Measurements from ENCODE around the gene LRRC27.

LRRC27 gene

GRCh38 chr10:132328106-132328505 lies 3.9 kb upstream of the LRRC27 start:
- Histone ChIP-seq H3K4me3 (ENCODE audit: insufficient read depth in 1 of 2, low read depth in 1 of 2, low read length in 2 of 2) (peak overlapping the region in 1 of 2 experiments; percentile 100), H3K36me3 (ENCODE audit: control insufficient read depth in 1 of 2, insufficient read depth in 2 of 2, low read depth in 1 of 2, low read length in 2 of 2) (peaks cover 15 to 23% of the 10 kb centered on the region in 2 experiments), H3K14ac (ENCODE audit: low read length in 2 of 2) (no peak overlapping the region), H2BK12ac (ENCODE audit: low read length in 2 of 2) (no peak overlapping the region), H3K27ac (ENCODE audit: low read length, poor library complexity, severe bottlenecking) (no peak overlapping the region), H3K18ac (ENCODE audit: low read depth in 1 of 2, low read length in 2 of 2) (no peak overlapping the region), H3K4me2 (ENCODE audit: low read length, poor library complexity, severe bottlenecking) (no peak overlapping the region), H2AFZ (ENCODE audit: low read depth, low read length) (no peak overlapping the region), H3K9me3 (ENCODE audit: control insufficient read depth, low read length) (no peaks in the 10 kb centered on the region), H3K79me1 (replicated peaks; ENCODE audit: low read length, poor library complexity, severe bottlenecking) (peaks cover 17% of the 10 kb centered on the region), H4K8ac (ENCODE audit: low read length) (no peak overlapping the region), H3K9ac (ENCODE audit: low read length) (peak overlapping the region; percentile 1), H2BK5ac (ENCODE audit: low read depth, low read length, poor library complexity, severe bottlenecking) (no peak overlapping the region), H3K27me3 (ENCODE audit: control insufficient read depth in 1 of 2, insufficient read depth in 1 of 2, low read length in 2 of 2) (no peaks in the 10 kb centered on the region), H3K4ac (ENCODE audit: low read depth in 1 of 2, low read length in 2 of 2) (no peak overlapping the region), H4K91ac (ENCODE audit: low read length) (no peak overlapping the region), H3K4me1 (ENCODE audit: control insufficient read depth, insufficient read depth, low read depth, low read length) (peaks cover 13% of the 10 kb centered on the region), H2BK15ac (ENCODE audit: low read depth, poor library complexity, severe bottlenecking) (no peak overlapping the region), H2AK5ac (ENCODE audit: low read length, severe bottlenecking) (no peak overlapping the region), H2BK120ac (ENCODE audit: low read depth, low read length) (no peak overlapping the region), H3K23ac (ENCODE audit: low read length in 2 of 2) (no peak overlapping the region)
- over 99% methylated on average over 9 of the region's 9 CpGs for WGBS
- DNase-seq = no peak

GRCh38 chr10:132328738-132329137 lies 3.3 kb upstream of the LRRC27 start:
- 85% methylated on average over 8 of the region's 8 CpGs for WGBS
- peaks cover 12 to 18% of the 10 kb centered on the region in 2 experiments for H3K36me3 ChIP-seq (ENCODE audit: control insufficient read depth in 1 of 2, insufficient read depth in 2 of 2, low read depth in 1 of 2, low read length in 2 of 2)
- H3K9ac ChIP-seq (ENCODE audit: low read length) = peak overlapping the region; percentile 96
- peak overlapping the region; percentile 20 for H4K8ac ChIP-seq (ENCODE audit: low read length)
- H3K4me2 ChIP-seq (ENCODE audit: low read length, poor library complexity, severe bottlenecking) = peak overlapping the region; percentile 25
- DNase-seq = no peak
- peaks cover 13% of the 10 kb centered on the region for H3K4me1 ChIP-seq (ENCODE audit: control insufficient read depth, insufficient read depth, low read depth, low read length)
- no peak overlapping the region for H3K14ac ChIP-seq (ENCODE audit: low read length in 2 of 2)
- peak overlapping the region; percentile 29 for H4K91ac ChIP-seq (ENCODE audit: low read length)
- H3K4me3 ChIP-seq (ENCODE audit: insufficient read depth in 1 of 2, low read depth in 1 of 2, low read length in 2 of 2) = peak overlapping the region in 1 of 2 experiments; percentile 100
- no peak overlapping the region for H2BK12ac ChIP-seq (ENCODE audit: low read length in 2 of 2)
- H3K27me3 ChIP-seq (ENCODE audit: control insufficient read depth in 1 of 2, insufficient read depth in 1 of 2, low read length in 2 of 2) = no peaks in the 10 kb centered on the region
- peak overlapping the region; percentile 63 for H2BK15ac ChIP-seq (ENCODE audit: low read depth, poor library complexity, severe bottlenecking)
- H3K4ac ChIP-seq (ENCODE audit: low read depth in 1 of 2, low read length in 2 of 2) = no peak overlapping the region
- H3K23ac ChIP-seq (ENCODE audit: low read length in 2 of 2) = no peak overlapping the region
- no peak overlapping the region for H2BK120ac ChIP-seq (ENCODE audit: low read depth, low read length)
- H3K18ac ChIP-seq (ENCODE audit: low read depth in 1 of 2, low read length in 2 of 2) = no peak overlapping the region
- H3K9me3 ChIP-seq (ENCODE audit: control insufficient read depth, low read length) = no peaks in the 10 kb centered on the region
- no peak overlapping the region for H2AFZ ChIP-seq (ENCODE audit: low read depth, low read length)
- no peak overlapping the region for H2BK5ac ChIP-seq (ENCODE audit: low read depth, low read length, poor library complexity, severe bottlenecking)
- peak overlapping the region; percentile 3 for H2AK5ac ChIP-seq (ENCODE audit: low read length, severe bottlenecking)
- H3K79me1 ChIP-seq (replicated peaks; ENCODE audit: low read length, poor library complexity, severe bottlenecking) = peaks cover 11% of the 10 kb centered on the region
- peak overlapping the region; percentile 28 for H3K27ac ChIP-seq (ENCODE audit: low read length, poor library complexity, severe bottlenecking)

GRCh38 chr10:132329565-132330485 lies 2.2 kb upstream of the LRRC27 start:
- Histone ChIP-seq H4K8ac (ENCODE audit: low read length) (peak overlapping the region; percentile 27), H2AK5ac (ENCODE audit: low read length, severe bottlenecking) (peak overlapping the region; percentile 70), H2BK120ac (ENCODE audit: low read depth, low read length) (peak overlapping the region; percentile 36), H3K79me1 (replicated peaks; ENCODE audit: low read length, poor library complexity, severe bottlenecking) (peaks cover 4% of the 10 kb centered on the region), H3K14ac (ENCODE audit: low read length in 2 of 2) (no peak overlapping the region), H3K23ac (ENCODE audit: low read length in 2 of 2) (peak overlapping the region in 1 of 2 experiments; percentile 23), H3K4me2 (ENCODE audit: low read length, poor library complexity, severe bottlenecking) (peak overlapping the region; percentile 88), H2AFZ (ENCODE audit: low read depth, low read length) (no peak overlapping the region), H3K18ac (ENCODE audit: low read depth in 1 of 2, low read length in 2 of 2) (peak overlapping the region; percentile 65 to 84), H3K9ac (ENCODE audit: low read length) (peak overlapping the region; percentile 96), H2BK12ac (ENCODE audit: low read length in 2 of 2) (peak overlapping the region in 1 of 2 experiments; percentile 79), H3K27ac (ENCODE audit: low read length, poor library complexity, severe bottlenecking) (peak overlapping the region; percentile 85), H2BK15ac (ENCODE audit: low read depth, poor library complexity, severe bottlenecking) (no peak overlapping the region), H3K4me3 (ENCODE audit: insufficient read depth in 1 of 2, low read depth in 1 of 2, low read length in 2 of 2) (peak overlapping the region; percentile 37 to 100), H2BK5ac (ENCODE audit: low read depth, low read length, poor library complexity, severe bottlenecking) (no peak overlapping the region), H3K27me3 (ENCODE audit: control insufficient read depth in 1 of 2, insufficient read depth in 1 of 2, low read length in 2 of 2) (no peaks in the 10 kb centered on the region), H3K4me1 (ENCODE audit: control insufficient read depth, insufficient read depth, low read depth, low read length) (peaks cover 13% of the 10 kb centered on the region), H3K36me3 (ENCODE audit: control insufficient read depth in 1 of 2, insufficient read depth in 2 of 2, low read depth in 1 of 2, low read length in 2 of 2) (peaks cover 8 to 18% of the 10 kb centered on the region in 2 experiments), H3K9me3 (ENCODE audit: control insufficient read depth, low read length) (no peaks in the 10 kb centered on the region), H3K4ac (ENCODE audit: low read depth in 1 of 2, low read length in 2 of 2) (peak overlapping the region; percentile 81 to 83), H4K91ac (ENCODE audit: low read length) (peak overlapping the region; percentile 18)
- DNase-seq = peak; percentile 73
- WGBS = 48% methylated on average over 18 of the region's 23 CpGs

DNA sequence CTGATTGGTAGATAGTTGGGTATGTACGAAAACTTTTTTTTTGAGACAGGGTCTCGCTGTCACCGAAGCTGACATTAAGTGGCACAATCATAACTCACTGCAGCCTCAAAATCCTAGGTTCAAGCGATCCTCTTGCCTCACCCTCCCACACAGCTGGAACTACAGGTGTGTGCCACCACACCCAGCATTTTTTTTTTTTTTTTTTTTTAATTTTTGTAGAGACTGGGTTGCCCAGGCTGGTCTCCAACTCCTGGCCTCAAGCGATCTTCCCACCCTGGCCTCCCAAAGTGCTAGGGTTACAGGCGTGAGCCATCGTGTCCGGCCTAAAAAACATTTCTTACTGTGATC lies 1.5 kb upstream of the LRRC27 start:
- H3K9ac ChIP-seq (ENCODE audit: low read length) = peak overlapping the region; percentile 96
- no peak overlapping the region for H2BK5ac ChIP-seq (ENCODE audit: low read depth, low read length, poor library complexity, severe bottlenecking)
- peaks cover 13% of the 10 kb centered on the region for H3K4me1 ChIP-seq (ENCODE audit: control insufficient read depth, insufficient read depth, low read depth, low read length)
- peak overlapping the region in 1 of 2 experiments; percentile 100 for H3K4me3 ChIP-seq (ENCODE audit: insufficient read depth in 1 of 2, low read depth in 1 of 2, low read length in 2 of 2)
- no peak overlapping the region for H2AFZ ChIP-seq (ENCODE audit: low read depth, low read length)
- no peak overlapping the region for H3K14ac ChIP-seq (ENCODE audit: low read length in 2 of 2)
- no peak overlapping the region for H2BK15ac ChIP-seq (ENCODE audit: low read depth, poor library complexity, severe bottlenecking)
- peak overlapping the region; percentile 88 for H3K4me2 ChIP-seq (ENCODE audit: low read length, poor library complexity, severe bottlenecking)
- H3K18ac ChIP-seq (ENCODE audit: low read depth in 1 of 2, low read length in 2 of 2) = peak overlapping the region in 1 of 2 experiments; percentile 64
- 93% methylated on average over 7 of the region's 8 CpGs for WGBS
- peak overlapping the region; percentile 70 for H2AK5ac ChIP-seq (ENCODE audit: low read length, severe bottlenecking)
- H3K79me1 ChIP-seq (replicated peaks; ENCODE audit: low read length, poor library complexity, severe bottlenecking) = peaks cover 4% of the 10 kb centered on the region
- no peaks in the 10 kb centered on the region for H3K27me3 ChIP-seq (ENCODE audit: control insufficient read depth in 1 of 2, insufficient read depth in 1 of 2, low read length in 2 of 2)
- no peak overlapping the region for H4K91ac ChIP-seq (ENCODE audit: low read length)
- peaks cover 8 to 21% of the 10 kb centered on the region in 2 experiments for H3K36me3 ChIP-seq (ENCODE audit: control insufficient read depth in 1 of 2, insufficient read depth in 2 of 2, low read depth in 1 of 2, low read length in 2 of 2)
- H2BK120ac ChIP-seq (ENCODE audit: low read depth, low read length) = peak overlapping the region; percentile 36
- peak overlapping the region in 1 of 2 experiments; percentile 83 for H3K4ac ChIP-seq (ENCODE audit: low read depth in 1 of 2, low read length in 2 of 2)
- peak overlapping the region; percentile 85 for H3K27ac ChIP-seq (ENCODE audit: low read length, poor library complexity, severe bottlenecking)
- H4K8ac ChIP-seq (ENCODE audit: low read length) = no peak overlapping the region
- no peak overlapping the region for H3K23ac ChIP-seq (ENCODE audit: low read length in 2 of 2)
- no peak for DNase-seq
- H2BK12ac ChIP-seq (ENCODE audit: low read length in 2 of 2) = no peak overlapping the region
- no peaks in the 10 kb centered on the region for H3K9me3 ChIP-seq (ENCODE audit: control insufficient read depth, low read length)

Data from mesenchymal stem cell (in vitro differentiated cells and primary cell).